ENCODE data around the gene ZNF277.

- TF ChIP-seq POLR2A (IDR thresholded peaks at IDR 0.05; ENCODE audit: extremely low read depth, insufficient read length) (no peak), CTCF (IDR thresholded peaks at IDR 0.05; ENCODE audit: low read depth, low read length) (no peak)
These were observed 156.2 kb downstream of the ZNF277 start for GRCh38 chr7:112362731-112363131.
